SU-DHL-6 (cell line): Measurements from ENCODE around the gene DNMT3A.
"Not testable (repeated sequence)": the region's sequence is repeated elsewhere in the genome, so short reads cannot be mapped to it uniquely, and the experiment has no call there.

ENCODE experiments used
- H2AFZ ChIP-seq: fragments of 200-600 bp; sonication (generic); 2 replicates; pipeline ENCODE4 v1.6.1; 2014; ENCODE audit warnings: low read depth, mild to moderate bottlenecking, moderate library complexity, mixed read lengths, antibody characterized with exemption, low read length; ENCODE audit not compliant: severe bottlenecking
- H3F3A ChIP-seq: fragments of 200-600 bp; shearing (Covaris generic); 2 replicates; pipeline ENCODE4 v1.6.0; 2016; ENCODE audit warnings: antibody characterized with exemption, mild to moderate bottlenecking; ENCODE audit not compliant: insufficient read depth
- H3K27ac ChIP-seq: fragments of 200-600 bp; sonication (generic); 2 replicates; pipeline ENCODE4 v1.5.1; 2016; ENCODE audit warnings: low read depth, mild to moderate bottlenecking, low read length, moderate library complexity, mixed read lengths
- H3K27me3 ChIP-seq: fragments of 200-600 bp; sonication (generic), shearing (Covaris generic); 2 replicates; pipeline ENCODE4 v1.6.0; 2014; ENCODE audit warnings: mild to moderate bottlenecking, low read length
- H3K36me3 ChIP-seq: fragments of 200-600 bp; sonication (generic); 2 replicates; pipeline ENCODE4 v1.6.1; 2014; ENCODE audit warnings: mild to moderate bottlenecking, low read length, mixed read lengths
- H3K4me2 ChIP-seq: fragments of 300-600, 200-600 bp; shearing (Covaris generic), sonication (generic); 2 replicates; pipeline ENCODE4 v1.6.0; 2014; ENCODE audit warnings: low read length, low read depth, mild to moderate bottlenecking; ENCODE audit not compliant: poor library complexity, severe bottlenecking
- H3K4me3 ChIP-seq: fragments of 200-600 bp; sonication (generic); 2 replicates; pipeline ENCODE4 v1.5.1; 2014; ENCODE audit warnings: antibody characterized with exemption, low read length, mild to moderate bottlenecking, mixed read lengths; ENCODE audit not compliant: insufficient read depth, poor library complexity, severe bottlenecking
- H3K79me2 ChIP-seq: fragments of 200-600 bp; sonication (generic); 2 replicates; pipeline ENCODE4 v1.6.1; 2014; ENCODE audit warnings: mild to moderate bottlenecking, low read length, moderate library complexity; ENCODE audit not compliant: insufficient read depth
- H3K9ac ChIP-seq: fragments of 200-600 bp; sonication (generic); 2 replicates; pipeline ENCODE4 v1.7.0; 2014; ENCODE audit warnings: mild to moderate bottlenecking, low read length
- H3K9me2 ChIP-seq: fragments of 200-600 bp; sonication (generic); replicated peaks from 2 replicates; pipeline ENCODE4 v1.6.1; 2014; ENCODE audit warnings: low read length; ENCODE audit not compliant: insufficient read depth
- H3K9me3 ChIP-seq: fragments of 200-600 bp; sonication (generic); 2 replicates; pipeline ENCODE4 v1.6.1; 2014; ENCODE audit warnings: low read length, mixed read lengths; ENCODE audit not compliant: insufficient read depth
- H4K20me1 ChIP-seq: fragments of 200-600 bp; sonication (generic); 2 replicates; pipeline ENCODE4 v1.6.1; 2014; ENCODE audit warnings: low read depth, mild to moderate bottlenecking, antibody characterized with exemption, low read length, moderate library complexity, mixed read lengths
- EZH2phosphoT487 ChIP-seq: fragments of 200-600 bp; sonication (generic), shearing (Covaris generic); conservative IDR thresholded peaks from 2 replicates; pipeline ENCODE4 v1.6.1; 2018; ENCODE audit warnings: mild to moderate bottlenecking, antibody characterized with exemption, low read length, moderate library complexity, mixed read lengths
- TF ChIP-seq, protein P1 (sequence below): fragments of 200-600 bp; sonication (generic); IDR thresholded peaks from one replicate; pipeline ENCODE4 v1.5.1; 2017; ENCODE audit warnings: antibody characterized with exemption, mild to moderate bottlenecking, low read length, moderate library complexity; ENCODE audit not compliant: insufficient read depth, poor library complexity, severe bottlenecking

The DNMT3A gene

DNA sequence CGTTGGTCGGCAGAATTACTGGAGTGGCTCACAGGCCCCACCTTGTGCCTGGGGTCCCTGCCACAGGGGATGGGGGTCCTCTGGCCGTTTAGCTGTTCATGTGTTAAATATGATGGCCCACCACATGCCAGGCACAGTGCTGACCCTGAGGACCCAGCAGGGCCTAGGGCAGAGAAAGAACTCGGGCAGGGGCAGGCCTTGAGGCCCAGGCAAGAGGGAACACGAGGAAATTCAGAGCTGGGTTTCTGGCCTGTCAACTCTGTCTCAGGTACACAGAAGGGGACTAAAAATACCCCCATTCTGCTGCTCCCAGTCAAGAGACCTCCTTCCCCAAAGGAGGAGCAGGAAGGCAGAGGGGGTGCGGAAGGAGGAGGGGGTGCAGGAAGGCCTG is 66.2 kb downstream of the DNMT3A start:
- no peak overlapping the region for H3K9ac ChIP-seq
- no peak overlapping the region for H2AFZ ChIP-seq
- H3K79me2 ChIP-seq = no peaks in the 10 kb centered on the region
- H3F3A ChIP-seq = no peaks in the 10 kb centered on the region
- no peak overlapping the region for H3K4me2 ChIP-seq
- no peak overlapping the region for H3K4me3 ChIP-seq
- H3K27me3 ChIP-seq = no peaks in the 10 kb centered on the region
- no peak for TF ChIP-seq EZH2phosphoT487
- TF ChIP-seq, protein P1, sequence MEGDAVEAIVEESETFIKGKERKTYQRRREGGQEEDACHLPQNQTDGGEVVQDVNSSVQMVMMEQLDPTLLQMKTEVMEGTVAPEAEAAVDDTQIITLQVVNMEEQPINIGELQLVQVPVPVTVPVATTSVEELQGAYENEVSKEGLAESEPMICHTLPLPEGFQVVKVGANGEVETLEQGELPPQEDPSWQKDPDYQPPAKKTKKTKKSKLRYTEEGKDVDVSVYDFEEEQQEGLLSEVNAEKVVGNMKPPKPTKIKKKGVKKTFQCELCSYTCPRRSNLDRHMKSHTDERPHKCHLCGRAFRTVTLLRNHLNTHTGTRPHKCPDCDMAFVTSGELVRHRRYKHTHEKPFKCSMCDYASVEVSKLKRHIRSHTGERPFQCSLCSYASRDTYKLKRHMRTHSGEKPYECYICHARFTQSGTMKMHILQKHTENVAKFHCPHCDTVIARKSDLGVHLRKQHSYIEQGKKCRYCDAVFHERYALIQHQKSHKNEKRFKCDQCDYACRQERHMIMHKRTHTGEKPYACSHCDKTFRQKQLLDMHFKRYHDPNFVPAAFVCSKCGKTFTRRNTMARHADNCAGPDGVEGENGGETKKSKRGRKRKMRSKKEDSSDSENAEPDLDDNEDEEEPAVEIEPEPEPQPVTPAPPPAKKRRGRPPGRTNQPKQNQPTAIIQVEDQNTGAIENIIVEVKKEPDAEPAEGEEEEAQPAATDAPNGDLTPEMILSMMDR = no peak
- H4K20me1 ChIP-seq = no peaks in the 10 kb centered on the region
- H3K9me2 ChIP-seq = no peaks in the 10 kb centered on the region
- no peaks in the 10 kb centered on the region for H3K36me3 ChIP-seq
- no peak overlapping the region for H3K27ac ChIP-seq
- H3K9me3 ChIP-seq = no peaks in the 10 kb centered on the region

DNA sequence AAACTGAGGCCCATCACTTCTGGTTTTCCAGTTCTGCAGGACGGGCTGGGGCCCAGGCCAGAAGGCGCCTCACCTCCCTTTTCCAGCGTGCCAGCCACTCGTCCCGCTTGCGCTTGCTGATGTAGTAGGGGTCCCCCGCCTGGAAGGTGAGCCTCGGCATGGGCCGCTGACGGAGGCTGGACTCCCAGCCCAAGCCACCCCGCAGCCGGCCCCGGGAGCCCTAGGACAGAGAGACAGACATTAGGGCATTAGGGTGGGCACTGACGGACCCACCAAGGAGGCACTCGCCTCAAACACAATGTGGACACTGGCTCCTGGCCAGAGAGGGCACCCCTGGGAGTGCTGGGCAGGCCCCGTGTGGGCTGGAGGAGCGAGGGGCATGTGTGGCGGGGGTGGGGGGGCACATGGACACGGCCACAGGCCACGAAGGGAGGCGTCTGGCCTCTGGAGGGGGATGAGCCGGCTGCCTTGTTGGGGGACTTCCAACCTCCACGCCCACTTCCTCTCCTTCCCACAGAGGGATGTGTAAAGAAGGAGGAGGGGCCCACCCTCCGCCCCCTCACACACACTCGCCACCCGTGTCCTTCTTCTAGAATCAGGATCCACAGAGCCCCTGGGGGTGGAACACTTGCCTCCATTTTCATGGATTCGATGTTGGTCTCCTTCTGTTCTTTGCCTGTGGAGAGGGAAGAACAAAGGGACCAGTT is 66.7 kb downstream of the DNMT3A start:
- H3K27ac ChIP-seq = no peak overlapping the region
- TF ChIP-seq, protein P1 = no peak
- no peak for TF ChIP-seq EZH2phosphoT487
- H3K9ac ChIP-seq = no peak overlapping the region
- no peaks in the 10 kb centered on the region for H3K36me3 ChIP-seq
- H3K4me3 ChIP-seq = no peak overlapping the region
- H3K9me3 ChIP-seq = no peaks in the 10 kb centered on the region
- H3K27me3 ChIP-seq = no peaks in the 10 kb centered on the region
- no peaks in the 10 kb centered on the region for H3F3A ChIP-seq
- no peaks in the 10 kb centered on the region for H3K9me2 ChIP-seq
- H4K20me1 ChIP-seq = no peaks in the 10 kb centered on the region
- no peaks in the 10 kb centered on the region for H3K79me2 ChIP-seq
- no peak overlapping the region for H3K4me2 ChIP-seq
- H2AFZ ChIP-seq = no peak overlapping the region

DNA sequence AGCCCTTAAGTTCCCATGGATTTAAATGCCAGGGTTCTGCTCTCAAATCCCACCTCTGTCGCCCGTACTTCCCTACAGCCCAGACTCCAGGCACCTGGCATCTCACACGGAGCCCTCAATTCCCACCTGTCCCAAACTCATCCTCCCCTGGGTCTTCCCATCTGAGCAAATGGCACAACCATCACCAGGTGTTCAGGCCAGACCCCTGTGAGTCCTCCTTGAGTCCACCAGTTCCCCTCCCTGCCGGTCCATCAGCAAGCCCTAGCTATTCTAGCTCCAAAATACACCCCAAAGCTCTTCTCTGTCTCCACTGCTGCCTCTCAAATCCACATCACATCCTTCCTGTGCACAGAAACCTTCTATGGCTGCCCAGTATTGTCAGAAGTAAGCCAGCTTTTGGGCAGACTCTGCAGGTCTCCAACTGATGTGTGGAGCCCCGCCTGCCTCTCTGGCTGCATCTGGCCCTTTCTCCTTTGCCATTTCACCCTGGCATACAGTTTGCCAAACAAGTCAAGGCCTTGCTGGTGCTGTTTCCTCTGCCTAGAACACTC is 67.7 kb downstream of the DNMT3A start:
- H3K36me3 ChIP-seq = no peaks in the 10 kb centered on the region
- no peak overlapping the region for H3K4me3 ChIP-seq
- no peaks in the 10 kb centered on the region for H3F3A ChIP-seq
- no peaks in the 10 kb centered on the region for H3K79me2 ChIP-seq
- H4K20me1 ChIP-seq = no peaks in the 10 kb centered on the region
- H3K9me3 ChIP-seq = no peaks in the 10 kb centered on the region
- no peak overlapping the region for H3K4me2 ChIP-seq
- H3K9ac ChIP-seq = no peak overlapping the region
- no peaks in the 10 kb centered on the region for H3K9me2 ChIP-seq
- no peak for TF ChIP-seq EZH2phosphoT487
- TF ChIP-seq, protein P1 = no peak
- no peak overlapping the region for H3K27ac ChIP-seq
- H2AFZ ChIP-seq = no peak overlapping the region
- H3K27me3 ChIP-seq = no peaks in the 10 kb centered on the region

DNA sequence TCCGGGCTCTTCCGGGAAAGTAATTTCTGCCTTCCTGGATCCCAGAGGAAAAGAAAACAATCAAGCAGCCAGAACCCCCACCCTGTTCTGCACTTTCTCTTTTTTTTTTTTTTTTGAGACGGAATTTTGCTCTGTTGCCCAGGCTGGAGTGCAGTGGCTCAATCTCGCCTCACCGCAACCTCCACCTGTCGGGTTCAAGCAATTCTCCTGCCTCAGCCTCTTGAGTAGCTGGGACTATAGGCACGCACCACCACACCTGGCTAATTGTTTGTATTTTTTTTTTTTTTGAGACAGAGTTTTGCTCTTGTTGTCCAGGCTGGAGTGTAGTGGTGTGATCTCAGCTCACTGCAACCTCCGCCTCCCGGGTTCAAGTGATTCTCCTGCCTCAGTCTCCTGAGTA is 69.0 kb downstream of the DNMT3A start:
- H3K36me3 ChIP-seq, H3K9me2 ChIP-seq, H3K79me2 ChIP-seq, H3F3A ChIP-seq, H3K4me2 ChIP-seq, H3K9ac ChIP-seq, H3K27me3 ChIP-seq, H3K27ac ChIP-seq, H3K4me3 ChIP-seq, H2AFZ ChIP-seq, H3K9me3 ChIP-seq, H4K20me1 ChIP-seq: not testable (repeated sequence)
